Measurements from ENCODE around the gene STT3B.
"Not testable (repeated sequence)": the region's sequence is repeated elsewhere in the genome, so short reads cannot be mapped to it uniquely, and the experiment has no call there.

The STT3B gene

GRCh38 chr3:31499281-31499680, 33.4 kb upstream of the STT3B start:
- no peaks in the 10 kb centered on the region for H3K4me1 ChIP-seq (ENCODE audit: control insufficient read depth, insufficient read depth, low read length)
- no peak overlapping the region for H3K27ac ChIP-seq (ENCODE audit: low read length)
- H3K9ac ChIP-seq (ENCODE audit: low read length in 2 of 2) = no peak overlapping the region
- H3K36me3 ChIP-seq (ENCODE audit: control insufficient read depth in 2 of 2, insufficient read depth in 2 of 2, low read length in 2 of 2) = no peaks in the 10 kb centered on the region
- no peak overlapping the region for H3K4me3 ChIP-seq (ENCODE audit: low read length in 2 of 2)
- H3K9me3 ChIP-seq (ENCODE audit: control insufficient read depth in 2 of 2, low read length in 2 of 2) = no peaks in the 10 kb centered on the region
- H3K27me3 ChIP-seq (ENCODE audit: control insufficient read depth in 1 of 2, insufficient read depth in 2 of 2, low read length in 2 of 2) = no peaks in the 10 kb centered on the region

DNA sequence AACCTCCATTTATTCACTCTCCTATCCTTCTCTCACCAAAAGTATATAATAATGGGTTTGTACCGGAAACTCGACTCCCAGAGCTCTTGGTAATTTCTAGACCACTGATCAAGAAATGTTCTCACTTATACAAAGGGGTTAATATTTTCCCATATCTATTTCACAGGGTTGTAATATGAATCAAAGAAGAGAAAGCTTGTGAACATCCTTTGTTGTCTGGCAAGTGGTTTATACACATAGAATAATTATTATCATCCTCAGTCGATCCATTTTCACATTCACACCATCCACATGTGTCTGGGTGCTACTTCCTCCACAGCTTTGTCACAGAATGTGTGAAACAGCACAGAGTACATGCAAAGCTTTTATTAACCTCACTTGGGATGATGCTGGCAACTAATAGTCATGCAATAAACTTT, 29.9 kb upstream of the STT3B start:
- no peak overlapping the region for H3K4me3 ChIP-seq (ENCODE audit: low read length in 2 of 2)
- no peak overlapping the region for H3K27ac ChIP-seq (ENCODE audit: low read length)
- no peaks in the 10 kb centered on the region for H3K9me3 ChIP-seq (ENCODE audit: control insufficient read depth in 2 of 2, low read length in 2 of 2)
- H3K27me3 ChIP-seq (ENCODE audit: control insufficient read depth in 1 of 2, insufficient read depth in 2 of 2, low read length in 2 of 2) = peaks cover 0 to 2% of the 10 kb centered on the region in 2 donors
- no peak overlapping the region for H3K9ac ChIP-seq (ENCODE audit: low read length in 2 of 2)
- no peaks in the 10 kb centered on the region for H3K4me1 ChIP-seq (ENCODE audit: control insufficient read depth, insufficient read depth, low read length)
- H3K36me3 ChIP-seq (ENCODE audit: control insufficient read depth in 2 of 2, insufficient read depth in 2 of 2, low read length in 2 of 2) = no peaks in the 10 kb centered on the region

- no peaks in the 10 kb centered on the region for H3K9me3 ChIP-seq (ENCODE audit: control insufficient read depth in 2 of 2, low read length in 2 of 2)
- no peak overlapping the region for H3K4me3 ChIP-seq (ENCODE audit: low read length in 2 of 2)
- H3K9ac ChIP-seq (ENCODE audit: low read length in 2 of 2) = no peak overlapping the region
- no peaks in the 10 kb centered on the region for H3K36me3 ChIP-seq (ENCODE audit: control insufficient read depth in 2 of 2, insufficient read depth in 2 of 2, low read length in 2 of 2)
- peaks cover 0 to 2% of the 10 kb centered on the region in 2 donors for H3K27me3 ChIP-seq (ENCODE audit: control insufficient read depth in 1 of 2, insufficient read depth in 2 of 2, low read length in 2 of 2)
- no peak overlapping the region for H3K27ac ChIP-seq (ENCODE audit: low read length)
- no peaks in the 10 kb centered on the region for H3K4me1 ChIP-seq (ENCODE audit: control insufficient read depth, insufficient read depth, low read length)
These were observed 29.3 kb upstream of the STT3B start for GRCh38 chr3:31503456-31503855.

DNA sequence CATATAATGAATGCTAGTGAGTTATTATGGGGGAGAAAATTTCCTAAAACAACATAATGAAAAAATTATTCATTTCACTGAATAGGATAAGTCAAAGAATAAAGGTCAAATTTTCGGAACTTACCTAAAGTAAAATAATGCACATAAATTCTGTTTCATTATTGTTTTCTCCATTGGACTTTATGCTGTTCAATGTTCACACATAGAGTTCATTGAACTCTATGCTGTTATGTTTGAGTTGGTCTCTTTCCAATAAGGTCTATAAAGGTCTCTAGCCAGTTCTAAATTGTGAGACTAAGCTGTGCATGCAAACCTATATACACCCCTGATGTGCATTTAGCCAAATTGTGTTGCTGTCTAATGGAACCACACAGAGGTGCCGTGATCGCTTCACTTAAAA, 28.5 kb upstream of the STT3B start:
- no peaks in the 10 kb centered on the region for H3K4me1 ChIP-seq (ENCODE audit: control insufficient read depth, insufficient read depth, low read length)
- H3K36me3 ChIP-seq (ENCODE audit: control insufficient read depth in 2 of 2, insufficient read depth in 2 of 2, low read length in 2 of 2) = no peaks in the 10 kb centered on the region
- H3K4me3 ChIP-seq (ENCODE audit: low read length in 2 of 2) = no peak overlapping the region
- no peak overlapping the region for H3K9ac ChIP-seq (ENCODE audit: low read length in 2 of 2)
- no peak overlapping the region for H3K27ac ChIP-seq (ENCODE audit: low read length)
- H3K27me3 ChIP-seq (ENCODE audit: control insufficient read depth in 1 of 2, insufficient read depth in 2 of 2, low read length in 2 of 2) = peaks cover 0 to 2% of the 10 kb centered on the region in 2 donors
- H3K9me3 ChIP-seq (ENCODE audit: control insufficient read depth in 2 of 2, low read length in 2 of 2) = no peaks in the 10 kb centered on the region

DNA sequence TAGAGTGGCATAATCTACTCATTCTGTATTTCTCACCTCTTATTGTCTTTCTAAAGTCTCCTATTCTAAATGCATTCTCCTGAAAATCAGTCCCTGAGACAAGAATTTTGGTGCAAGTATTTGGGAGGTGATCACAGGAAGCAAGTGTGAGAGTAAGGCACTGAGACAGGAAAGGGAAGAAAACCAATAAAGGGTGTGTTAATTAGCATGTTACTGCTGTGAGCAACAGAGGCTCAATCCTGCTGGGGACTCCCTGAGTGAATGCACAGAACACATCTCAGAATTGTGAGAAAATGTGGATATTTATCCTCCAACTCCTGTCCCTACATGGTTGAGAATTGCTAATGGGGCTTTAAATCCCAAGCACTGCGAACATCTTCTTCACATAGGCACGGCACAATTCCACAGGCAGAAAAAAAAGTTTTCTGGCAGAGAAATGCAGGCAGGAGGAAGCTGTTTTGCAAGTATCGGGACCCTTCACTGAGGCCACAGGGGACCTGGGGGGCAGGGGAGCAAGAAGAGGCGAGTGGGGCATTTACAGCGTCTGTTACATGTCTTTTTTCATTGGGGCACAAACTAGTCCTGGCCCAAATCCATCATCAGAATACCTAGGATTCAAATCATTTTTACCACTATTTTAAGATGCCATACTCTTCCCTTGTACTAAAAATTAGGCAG, 27.2 kb upstream of the STT3B start:
- peaks cover 0 to 2% of the 10 kb centered on the region in 2 donors for H3K27me3 ChIP-seq (ENCODE audit: control insufficient read depth in 1 of 2, insufficient read depth in 2 of 2, low read length in 2 of 2)
- H3K4me3 ChIP-seq (ENCODE audit: low read length in 2 of 2) = no peak overlapping the region
- no peaks in the 10 kb centered on the region for H3K4me1 ChIP-seq (ENCODE audit: control insufficient read depth, insufficient read depth, low read length)
- no peaks in the 10 kb centered on the region for H3K9me3 ChIP-seq (ENCODE audit: control insufficient read depth in 2 of 2, low read length in 2 of 2)
- no peaks in the 10 kb centered on the region for H3K36me3 ChIP-seq (ENCODE audit: control insufficient read depth in 2 of 2, insufficient read depth in 2 of 2, low read length in 2 of 2)
- no peak overlapping the region for H3K9ac ChIP-seq (ENCODE audit: low read length in 2 of 2)
- no peak overlapping the region for H3K27ac ChIP-seq (ENCODE audit: low read length)

DNA sequence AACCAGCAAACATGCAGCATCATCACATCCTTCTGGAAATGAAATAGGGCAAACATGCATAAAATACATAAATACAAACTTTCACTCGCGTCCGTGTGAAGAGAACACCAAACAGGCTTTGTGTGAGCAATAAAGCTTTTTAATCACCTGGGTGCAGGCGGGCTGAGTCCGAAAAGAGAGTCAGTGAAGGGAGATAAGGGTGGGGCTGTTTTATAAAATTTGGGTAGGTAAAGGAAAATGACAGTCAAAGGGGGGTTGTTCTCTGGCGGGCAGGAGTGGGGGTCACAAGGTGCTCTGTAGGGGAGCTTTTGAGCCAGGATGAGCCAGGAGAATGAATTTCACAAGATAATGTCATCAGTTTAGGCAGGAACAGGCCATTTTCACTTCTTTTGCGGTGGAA, 26.2 kb upstream of the STT3B start:
- H3K9me3 ChIP-seq (ENCODE audit: control insufficient read depth in 2 of 2, low read length in 2 of 2); H3K9ac ChIP-seq (ENCODE audit: low read length in 2 of 2); H3K4me3 ChIP-seq (ENCODE audit: low read length in 2 of 2); H3K36me3 ChIP-seq (ENCODE audit: control insufficient read depth in 2 of 2, insufficient read depth in 2 of 2, low read length in 2 of 2); H3K27ac ChIP-seq (ENCODE audit: low read length); H3K4me1 ChIP-seq (ENCODE audit: control insufficient read depth, insufficient read depth, low read length); H3K27me3 ChIP-seq (ENCODE audit: control insufficient read depth in 1 of 2, insufficient read depth in 2 of 2, low read length in 2 of 2): not testable (repeated sequence)

GRCh38 chr3:31508452-31509146, 24.1 kb upstream of the STT3B start:
- no peaks in the 10 kb centered on the region for H3K36me3 ChIP-seq (ENCODE audit: control insufficient read depth in 2 of 2, insufficient read depth in 2 of 2, low read length in 2 of 2)
- H3K4me3 ChIP-seq (ENCODE audit: low read length in 2 of 2) = no peak overlapping the region
- H3K4me1 ChIP-seq (ENCODE audit: control insufficient read depth, insufficient read depth, low read length) = no peaks in the 10 kb centered on the region
- H3K27ac ChIP-seq (ENCODE audit: low read length) = no peak overlapping the region
- H3K9ac ChIP-seq (ENCODE audit: low read length in 2 of 2) = no peak overlapping the region
- peaks cover 0 to 2% of the 10 kb centered on the region in 2 donors for H3K27me3 ChIP-seq (ENCODE audit: control insufficient read depth in 1 of 2, insufficient read depth in 2 of 2, low read length in 2 of 2)
- no peaks in the 10 kb centered on the region for H3K9me3 ChIP-seq (ENCODE audit: control insufficient read depth in 2 of 2, low read length in 2 of 2)

DNA sequence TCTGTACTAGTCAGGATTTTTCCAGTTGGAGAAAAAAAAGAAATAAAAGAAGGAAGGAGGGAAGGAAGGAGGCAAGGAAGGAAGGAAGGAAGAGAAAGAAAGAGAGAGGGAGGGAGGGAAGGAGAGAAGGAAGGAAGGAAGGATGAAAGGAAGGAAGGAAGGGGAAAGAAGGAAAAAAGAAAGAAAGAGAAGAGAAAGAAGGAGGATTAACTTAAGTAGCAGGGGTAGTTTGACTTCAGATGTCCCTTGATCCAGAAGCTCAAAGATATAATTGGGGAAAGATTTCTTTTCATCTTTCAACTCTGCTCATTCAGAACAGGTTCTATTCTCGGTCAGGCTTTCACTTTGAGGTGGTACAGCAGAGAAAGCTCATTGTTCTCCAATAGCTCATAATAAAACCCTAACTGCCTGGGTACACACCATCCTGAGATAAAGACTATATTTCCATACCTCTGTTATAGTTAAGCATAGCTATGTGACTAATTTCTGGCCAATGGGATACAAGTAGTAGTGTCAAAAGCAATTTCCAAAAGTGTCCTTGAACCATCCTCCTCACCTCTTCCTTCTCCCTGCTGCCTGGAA, 23.5 kb upstream of the STT3B start:
- Histone ChIP-seq H3K4me1 (ENCODE audit: control insufficient read depth, insufficient read depth, low read length) (no peaks in the 10 kb centered on the region), H3K4me3 (ENCODE audit: low read length in 2 of 2) (no peak overlapping the region), H3K27me3 (ENCODE audit: control insufficient read depth in 1 of 2, insufficient read depth in 2 of 2, low read length in 2 of 2) (peaks cover 0 to 2% of the 10 kb centered on the region in 2 donors), H3K36me3 (ENCODE audit: control insufficient read depth in 2 of 2, insufficient read depth in 2 of 2, low read length in 2 of 2) (no peaks in the 10 kb centered on the region), H3K27ac (ENCODE audit: low read length) (no peak overlapping the region), H3K9me3 (ENCODE audit: control insufficient read depth in 2 of 2, low read length in 2 of 2) (no peaks in the 10 kb centered on the region), H3K9ac (ENCODE audit: low read length in 2 of 2) (no peak overlapping the region)

DNA sequence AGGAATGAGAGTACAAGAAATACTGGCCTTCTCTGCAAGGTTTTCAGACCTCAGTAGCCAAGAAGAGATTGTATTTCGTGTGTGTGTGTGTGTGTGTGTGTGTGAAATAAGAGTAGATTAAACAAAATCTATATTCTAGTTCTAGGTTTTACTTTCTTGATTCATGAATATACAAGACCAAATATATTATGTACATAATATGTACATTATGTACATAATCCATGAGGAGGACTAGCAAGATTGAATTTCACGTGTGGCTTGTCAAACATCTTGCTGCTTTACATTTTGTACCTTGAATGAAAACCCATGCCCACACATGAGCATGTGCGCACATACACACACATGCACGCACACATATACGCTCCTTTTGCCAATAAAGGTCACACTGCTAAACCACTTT, 18.2 kb upstream of the STT3B start:
- no peaks in the 10 kb centered on the region for H3K36me3 ChIP-seq (ENCODE audit: control insufficient read depth in 2 of 2, insufficient read depth in 2 of 2, low read length in 2 of 2)
- H3K4me3 ChIP-seq (ENCODE audit: low read length in 2 of 2) = no peak overlapping the region
- no peak overlapping the region for H3K27ac ChIP-seq (ENCODE audit: low read length)
- no peaks in the 10 kb centered on the region for H3K9me3 ChIP-seq (ENCODE audit: control insufficient read depth in 2 of 2, low read length in 2 of 2)
- H3K4me1 ChIP-seq (ENCODE audit: control insufficient read depth, insufficient read depth, low read length) = no peaks in the 10 kb centered on the region
- no peak overlapping the region for H3K9ac ChIP-seq (ENCODE audit: low read length in 2 of 2)
- H3K27me3 ChIP-seq (ENCODE audit: control insufficient read depth in 1 of 2, insufficient read depth in 2 of 2, low read length in 2 of 2) = no peaks in the 10 kb centered on the region

GRCh38 chr3:31515486-31516284, 17.0 kb upstream of the STT3B start:
- no peak overlapping the region for H3K27ac ChIP-seq (ENCODE audit: low read length)
- no peaks in the 10 kb centered on the region for H3K27me3 ChIP-seq (ENCODE audit: control insufficient read depth in 1 of 2, insufficient read depth in 2 of 2, low read length in 2 of 2)
- no peaks in the 10 kb centered on the region for H3K36me3 ChIP-seq (ENCODE audit: control insufficient read depth in 2 of 2, insufficient read depth in 2 of 2, low read length in 2 of 2)
- no peak overlapping the region for H3K4me3 ChIP-seq (ENCODE audit: low read length in 2 of 2)
- H3K4me1 ChIP-seq (ENCODE audit: control insufficient read depth, insufficient read depth, low read length) = no peaks in the 10 kb centered on the region
- no peaks in the 10 kb centered on the region for H3K9me3 ChIP-seq (ENCODE audit: control insufficient read depth in 2 of 2, low read length in 2 of 2)
- no peak overlapping the region for H3K9ac ChIP-seq (ENCODE audit: low read length in 2 of 2)
